Measurements from ENCODE around the gene MAPK14.

Gene MAPK14

GRCh38 chr6:36018339-36018738 lies 9.3 kb upstream of the MAPK14 start:
- H3K4me3 ChIP-seq (ENCODE audit: low read depth, low read length), result no peak overlapping the region
- no peak for TF ChIP-seq CTCF (IDR thresholded peaks at IDR 0.05; ENCODE audit: low read depth, low read length)

- no peak for TF ChIP-seq CTCF (IDR thresholded peaks at IDR 0.05; ENCODE audit: low read depth, low read length)
- H3K4me3 ChIP-seq (ENCODE audit: low read depth, low read length), result no peak overlapping the region
These were observed 8.4 kb upstream of the MAPK14 start for GRCh38 chr6:36019167-36019566.

GRCh38 chr6:36020154-36020553 lies 7.5 kb upstream of the MAPK14 start:
- no peak overlapping the region for H3K4me3 ChIP-seq (ENCODE audit: low read depth, low read length)
- TF ChIP-seq CTCF (IDR thresholded peaks at IDR 0.05; ENCODE audit: low read depth, low read length), result no peak

GRCh38 chr6:36023996-36024795 lies 3.4 kb upstream of the MAPK14 start, which contains the start of gene SLC26A8:
SLC26A8 (minus strand) TSS chr6:36024641; CDS start chr6:36019707, 4,934 bp downstream.
- H3K4me3 ChIP-seq (ENCODE audit: low read depth, low read length), result no peak within 1 kb of the TSS

GRCh38 chr6:36025260-36025931 lies 2.2 kb upstream of the MAPK14 start:
- TF ChIP-seq CTCF (IDR thresholded peaks at IDR 0.05; ENCODE audit: low read depth, low read length), result no peak
- H3K4me3 ChIP-seq (ENCODE audit: low read depth, low read length), result no peak overlapping the region

More at GRCh38 chr6:36023996-36024795, 3.4 kb upstream of the MAPK14 start, which contains the start of gene SLC26A8:
- no peak for TF ChIP-seq CTCF (IDR thresholded peaks at IDR 0.05; ENCODE audit: low read depth, low read length)

- peak overlapping the region; percentile 9; the same call in 1 of the 2 replicates for H3K4me3 ChIP-seq (ENCODE audit: low read depth, low read length)
- TF ChIP-seq CTCF (IDR thresholded peaks at IDR 0.05; ENCODE audit: low read depth, low read length), result no peak
These were observed 1.7 kb upstream of the MAPK14 start for GRCh38 chr6:36025932-36026327.

Measured in WI38 (cell line).